ENCODE results near the gene TTC32.
"Not testable (repeated sequence)": the region's sequence is repeated elsewhere in the genome, so short reads cannot be mapped to it uniquely, and the experiment has no call there.

The TTC32 gene

GRCh38 chr2:19898592-19899329, 3.0 kb downstream of the TTC32 start:
- no peak for DNase-seq

DNA sequence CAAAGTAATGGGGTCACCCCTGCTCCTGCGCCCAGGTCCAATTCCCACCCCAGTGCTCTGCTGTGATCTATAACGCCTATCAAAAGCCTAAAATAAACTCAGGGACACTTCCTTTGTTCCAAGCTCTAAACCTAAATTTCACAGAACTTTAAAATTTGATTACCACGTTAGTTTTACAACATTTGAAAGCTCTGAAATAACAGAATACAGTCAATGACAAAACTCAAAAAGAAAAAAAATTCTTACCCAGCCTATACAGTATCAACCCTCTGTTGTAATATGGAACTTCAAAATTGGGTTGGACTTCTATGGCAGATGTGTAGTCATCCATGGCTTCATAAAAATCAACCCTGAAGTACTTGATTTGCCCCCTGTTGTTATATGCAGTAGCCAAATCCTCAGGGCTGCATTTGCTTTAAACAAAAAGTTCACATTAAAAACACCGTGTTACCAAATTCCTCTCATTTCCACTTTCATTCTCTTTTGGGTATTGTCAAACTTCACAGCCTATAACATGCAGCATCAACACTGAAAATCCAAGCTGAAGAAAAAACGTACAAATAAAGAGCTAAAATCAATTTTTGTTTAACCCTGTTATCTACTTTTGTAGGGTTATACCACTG, 4.0 kb downstream of the TTC32 start:
- DNase-seq: no peak

GRCh38 chr2:19895535-19895934, 6.2 kb downstream of the TTC32 start:
- no peak for DNase-seq

DNA sequence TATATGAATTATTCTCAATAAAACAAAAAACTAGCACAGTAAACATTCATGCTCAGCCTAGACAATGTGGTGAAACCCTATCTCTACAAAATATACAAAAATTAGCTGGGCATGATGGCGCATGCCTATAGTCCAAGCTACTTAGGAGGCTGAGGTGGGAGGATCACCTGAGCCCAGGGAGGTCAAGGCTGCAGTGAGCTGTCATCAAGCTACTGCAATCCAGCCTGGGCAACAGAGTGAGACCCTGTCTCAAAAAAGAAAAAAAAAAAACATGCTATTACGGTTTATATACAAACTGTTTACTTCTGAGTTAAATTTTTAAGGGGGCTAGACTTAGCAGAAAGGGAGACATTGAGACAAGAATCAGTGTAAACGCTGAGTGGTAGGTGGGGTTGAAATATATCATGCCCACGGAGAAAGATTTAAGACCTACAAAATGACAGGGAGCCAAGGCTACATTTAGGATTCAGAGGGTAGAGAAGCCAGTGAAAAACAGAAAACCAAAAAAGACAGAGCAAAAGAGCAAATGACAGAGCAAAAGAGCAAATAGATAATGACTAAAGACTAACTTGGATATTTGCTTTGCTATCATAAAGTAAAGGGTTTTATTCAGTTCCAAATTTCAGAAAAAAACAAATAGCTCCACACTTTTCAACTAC, 7.5 kb downstream of the TTC32 start:
- DNase-seq: no peak

- no peak for DNase-seq
Observed at GRCh38 chr2:19893520-19894133, 8.2 kb downstream of the TTC32 start.

DNA sequence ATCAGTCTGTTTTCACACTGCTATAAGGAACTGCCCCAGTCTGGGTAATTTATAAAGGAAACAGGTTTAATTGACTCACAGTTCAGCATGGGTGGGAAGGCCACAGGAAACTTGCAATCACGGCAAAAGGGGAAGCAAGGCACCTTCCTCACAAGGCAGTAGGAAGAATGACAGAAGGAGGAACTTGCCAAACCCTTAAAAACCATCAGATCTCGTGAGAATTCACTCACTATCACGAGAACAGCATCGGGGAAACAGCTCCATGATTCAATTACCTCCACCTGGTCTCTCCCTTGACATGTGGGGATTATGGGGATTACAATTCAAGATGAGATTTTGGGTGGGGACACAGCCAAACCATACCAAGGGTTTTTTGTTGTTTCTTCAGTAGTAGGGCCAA, 9.8 kb downstream of the TTC32 start:
- not testable (repeated sequence) for DNase-seq

- DNase-seq: no peak
Observed at GRCh38 chr2:19890104-19890503, 11.7 kb downstream of the TTC32 start.

GRCh38 chr2:19888831-19889230, 13.0 kb downstream of the TTC32 start:
- DNase-seq: no peak

DNA sequence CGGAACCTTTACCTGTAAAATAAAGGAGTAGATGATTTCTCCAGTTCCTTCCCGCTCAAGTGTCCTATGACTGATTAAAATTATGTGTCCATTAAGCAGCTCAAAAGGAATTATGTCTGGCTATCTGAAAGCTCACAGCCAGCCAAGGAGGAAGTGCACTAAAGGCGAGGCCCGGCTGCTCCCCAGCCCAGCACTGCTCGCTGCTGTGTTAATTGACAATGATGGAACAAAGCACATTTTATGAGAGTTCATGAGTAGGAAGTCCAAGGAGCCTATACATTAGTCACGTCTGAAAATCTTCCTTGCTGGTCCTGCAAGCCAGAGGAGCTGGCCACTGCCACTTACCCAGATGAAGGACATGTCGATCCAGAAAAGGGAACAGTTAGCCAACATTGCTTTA, 14.3 kb downstream of the TTC32 start:
- DNase-seq: no peak

- no peak for DNase-seq
Observed at GRCh38 chr2:19886261-19886660, 15.5 kb downstream of the TTC32 start.

GRCh38 chr2:19885791-19886190, 16.0 kb downstream of the TTC32 start:
- no peak for DNase-seq

GRCh38 chr2:19883971-19884720, 17.6 kb downstream of the TTC32 start:
- no peak for DNase-seq

- no peak for DNase-seq
Observed at GRCh38 chr2:19883486-19883885, 18.3 kb downstream of the TTC32 start.

DNA sequence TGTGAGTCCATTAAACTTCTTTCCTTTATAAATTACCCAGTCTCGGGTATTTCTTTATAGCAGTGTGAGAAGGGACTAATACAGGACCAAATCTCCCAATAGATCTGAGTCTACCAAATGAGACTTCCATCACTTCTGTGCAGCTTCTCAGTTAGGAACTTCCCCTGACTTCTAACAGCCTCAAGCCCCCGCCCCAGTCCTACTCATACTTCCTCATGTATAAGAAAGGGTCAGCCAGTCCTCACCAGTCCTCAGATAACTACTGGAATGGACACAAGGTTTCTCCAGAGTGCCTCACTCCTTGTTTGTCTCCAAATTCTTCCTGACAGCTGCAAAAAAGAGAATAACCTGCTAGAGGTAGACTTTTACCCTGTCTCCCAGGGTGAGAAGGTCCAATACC, 19.5 kb downstream of the TTC32 start:
- no peak for DNase-seq

GRCh38 chr2:19881908-19882265, 19.9 kb downstream of the TTC32 start:
- DNase-seq: no peak

- no peak for DNase-seq
Observed at GRCh38 chr2:19881221-19881907, 20.4 kb downstream of the TTC32 start.

DNA sequence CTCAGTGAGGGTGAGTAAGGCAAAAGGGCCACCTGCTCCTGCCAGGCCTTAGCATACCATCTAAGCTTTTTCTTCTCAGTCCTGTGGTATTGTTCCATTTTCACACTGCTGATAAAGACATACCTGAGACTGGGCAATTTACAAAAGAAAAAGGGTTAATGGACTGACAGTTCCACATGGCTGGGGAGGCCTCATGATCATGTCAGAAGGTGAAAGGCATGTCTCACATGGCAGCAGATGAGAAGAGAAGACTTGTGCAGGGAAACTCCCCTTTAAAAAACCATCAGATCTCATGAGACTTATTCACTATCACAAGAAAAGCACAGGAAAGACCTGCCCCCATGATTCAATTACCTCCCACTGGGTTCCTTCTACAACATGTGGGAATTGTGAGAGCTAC, 21.6 kb downstream of the TTC32 start:
- not testable (repeated sequence) for DNase-seq

DNA sequence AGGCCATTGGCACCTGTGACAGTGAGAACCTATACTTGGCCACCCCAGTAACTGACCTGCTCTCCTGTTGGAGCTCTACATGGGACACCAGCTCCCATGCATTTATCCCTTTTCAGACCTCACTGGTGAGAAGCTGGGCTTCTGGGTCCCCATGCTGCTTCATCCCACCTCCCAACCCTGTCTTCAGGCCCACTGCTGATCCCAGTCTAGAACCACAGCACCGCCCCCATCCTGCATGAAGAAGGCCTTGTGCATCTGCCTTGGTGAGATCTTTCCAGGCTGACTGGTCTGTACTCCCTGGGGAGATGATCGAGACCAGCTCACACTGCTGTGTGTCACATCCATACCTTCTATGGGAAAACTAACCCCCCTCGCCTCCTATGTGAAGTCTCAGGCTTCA, 22.7 kb downstream of the TTC32 start:
- DNase-seq: no peak

GRCh38 chr2:19878268-19879046, 23.3 kb downstream of the TTC32 start:
- no peak for DNase-seq

DNA sequence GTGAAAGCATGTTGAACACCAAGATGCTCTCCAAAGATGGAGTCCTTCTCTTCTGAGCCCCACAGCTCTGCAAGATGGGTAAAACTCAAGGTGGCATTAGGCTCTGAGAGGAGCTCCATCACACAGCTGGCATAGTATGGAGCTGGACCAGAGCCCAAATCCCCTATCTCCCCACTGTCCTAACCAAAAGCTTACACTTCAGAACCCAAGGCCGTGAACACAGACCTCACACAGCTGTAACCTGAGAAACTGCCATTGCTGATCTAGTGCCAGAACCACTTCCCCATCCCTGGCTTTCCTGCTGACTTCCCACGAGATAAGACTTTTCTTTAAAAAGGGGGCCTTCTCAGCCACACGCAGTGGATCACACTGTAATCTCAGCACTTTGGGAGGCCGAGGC, 25.0 kb downstream of the TTC32 start:
- DNase-seq: no peak

DNA sequence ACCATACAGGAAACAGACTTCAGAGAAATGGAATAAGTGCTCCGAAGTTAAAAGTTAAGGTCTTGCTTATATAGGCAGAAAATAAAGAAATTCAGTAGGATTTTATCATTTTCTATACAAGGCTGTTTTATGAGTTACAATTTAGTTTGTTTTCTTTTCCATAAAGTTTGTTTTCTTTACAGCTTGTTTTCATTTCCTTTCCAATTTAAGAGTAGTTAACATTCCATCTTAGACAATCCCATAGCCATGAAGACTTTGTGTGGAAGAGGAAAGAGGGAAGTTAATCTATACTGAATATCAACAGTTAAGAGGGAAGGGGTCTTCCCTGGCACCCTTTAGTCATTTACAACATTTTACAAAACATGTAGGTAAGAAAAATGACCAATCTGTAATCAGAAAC, 26.5 kb downstream of the TTC32 start:
- no peak for DNase-seq

- DNase-seq: no peak
Observed at GRCh38 chr2:19874726-19875125, 27.1 kb downstream of the TTC32 start.

All from stimulated activated CD4-positive, alpha-beta T cell treated with anti-CD3 and anti-CD28 coated beads, Interleukin-12 subunit alpha, Interleukin-12 subunit beta, amount 100 ng/mL, for 4 hours (primary cell).